ENCODE measurements around the gene SFRP5.

- no peak for TF ChIP-seq JUN (CRISPR knock-in tag; IDR thresholded peaks at IDR 0.05)
- TF ChIP-seq CTCF (IDR thresholded peaks at IDR 0.05), result no peak
- no peak for TF ChIP-seq AFF4 (CRISPR knock-in tag; IDR thresholded peaks at IDR 0.05; ENCODE audit: borderline replicate concordance)
- TF ChIP-seq TP53 (CRISPR knock-in tag; IDR thresholded peaks at IDR 0.05), result no peak
- no peak for TF ChIP-seq MAX (CRISPR knock-in tag; IDR thresholded peaks at IDR 0.05)
These were observed at the start of gene SFRP5 for GRCh38 chr10:97771913-97772823.
